T-helper 2 cell treated with Interferon-gamma antibody and Interleukin-4, amounts not matched to agents 5 μg/mL and 100 μg/mL, for 36 hours (primary cell): ENCODE data around the gene DDX24.
A peak's percentile ranks its signal among the peaks of the same experiment; 100 is the strongest.

Source experiments
- DNase-seq: peaks from one replicate; pipeline ENCODE4 v3.0.0; 2021; ENCODE audit warnings: low spot score
- H3K27ac Mint-ChIP-seq: one replicate; pipeline ENCODE4 v1.8.0; 2021; ENCODE audit warnings: mild to moderate bottlenecking, mixed read lengths
- H3K27me3 Mint-ChIP-seq: one replicate; pipeline ENCODE4 v1.8.0; 2021; ENCODE audit warnings: low read depth, mixed read lengths
- H3K36me3 Mint-ChIP-seq: one replicate; pipeline ENCODE4 v1.8.0; 2021; ENCODE audit warnings: low read depth, mixed read lengths
- H3K4me1 Mint-ChIP-seq: one replicate; pipeline ENCODE4 v1.8.0; 2021; ENCODE audit warnings: low read depth, mixed read lengths
- H3K4me3 Mint-ChIP-seq: one replicate; pipeline ENCODE4 v1.8.0; 2022; ENCODE audit warnings: mild to moderate bottlenecking, moderate library complexity, mixed read lengths
- H3K9me3 Mint-ChIP-seq: one replicate; pipeline ENCODE4 v1.8.0; 2021; ENCODE audit warnings: mixed read lengths

DDX24 gene

DNA sequence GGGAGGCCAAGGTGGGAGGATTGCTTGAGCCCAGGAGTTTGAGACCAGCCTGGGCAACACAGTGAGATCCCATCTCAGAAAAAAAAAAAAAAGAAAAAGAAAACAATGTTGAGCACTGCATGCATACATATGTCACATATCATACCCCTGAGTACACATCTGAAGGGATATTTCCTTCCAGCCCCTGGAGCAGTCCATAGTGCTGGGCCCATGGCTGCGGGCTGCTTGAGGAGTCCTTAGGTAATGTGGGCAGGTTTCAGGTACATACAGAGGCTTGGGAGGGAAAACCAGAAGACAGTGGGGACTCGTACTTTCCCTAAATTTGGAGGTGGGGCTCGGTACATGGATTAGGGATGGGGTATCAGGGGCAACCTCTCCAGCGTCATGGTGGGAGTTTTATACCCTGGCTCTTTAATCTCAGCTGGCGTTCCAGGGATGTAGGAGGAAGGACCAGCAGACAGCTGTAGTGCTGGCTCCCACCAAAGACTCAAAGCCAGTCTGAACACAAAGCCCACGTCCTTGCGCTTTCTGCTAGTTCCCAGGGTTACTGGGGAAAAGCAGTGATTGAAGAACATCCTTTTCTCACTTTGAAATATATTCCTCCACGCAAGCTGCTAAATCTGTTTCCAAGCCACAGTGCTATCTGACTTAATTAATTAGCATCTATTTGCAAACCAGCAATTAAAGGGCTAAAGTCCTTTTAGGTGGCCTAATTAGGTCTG, 49.7 kb downstream of the DDX24 start:
- Mint-ChIP-seq H3K27me3 (no peaks in the 10 kb centered on the region), H3K36me3 (peaks cover 2% of the 10 kb centered on the region), H3K27ac (no peak overlapping the region), H3K4me1 (peaks cover 15% of the 10 kb centered on the region), H3K4me3 (no peak overlapping the region), H3K9me3 (no peaks in the 10 kb centered on the region)
- no peak for DNase-seq

DNA sequence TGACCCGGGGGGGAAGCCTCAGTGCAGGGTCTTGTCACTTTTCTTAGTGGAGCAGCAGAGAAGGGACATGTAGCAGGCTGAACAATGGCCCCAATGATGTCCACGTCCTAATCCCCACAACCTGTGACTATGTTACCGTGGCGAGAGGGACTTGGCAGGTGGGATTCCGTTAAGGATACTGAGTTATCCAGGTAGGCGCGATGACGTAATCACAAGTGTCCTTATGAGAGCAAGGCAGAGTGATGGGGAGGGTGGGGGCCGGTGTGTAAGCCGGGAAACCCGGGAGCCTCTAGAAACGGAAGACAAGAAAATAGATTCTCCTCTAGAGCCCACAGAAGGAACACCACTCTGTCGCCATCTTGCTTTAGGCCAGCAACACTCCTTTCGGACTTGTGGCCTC, 50.4 kb downstream of the DDX24 start:
- DNase-seq: no peak
- peaks cover 18% of the 10 kb centered on the region for H3K4me1 Mint-ChIP-seq
- no peaks in the 10 kb centered on the region for H3K9me3 Mint-ChIP-seq
- no peak overlapping the region for H3K27ac Mint-ChIP-seq
- H3K36me3 Mint-ChIP-seq: peaks cover 2% of the 10 kb centered on the region
- no peaks in the 10 kb centered on the region for H3K27me3 Mint-ChIP-seq
- no peak overlapping the region for H3K4me3 Mint-ChIP-seq

DNA sequence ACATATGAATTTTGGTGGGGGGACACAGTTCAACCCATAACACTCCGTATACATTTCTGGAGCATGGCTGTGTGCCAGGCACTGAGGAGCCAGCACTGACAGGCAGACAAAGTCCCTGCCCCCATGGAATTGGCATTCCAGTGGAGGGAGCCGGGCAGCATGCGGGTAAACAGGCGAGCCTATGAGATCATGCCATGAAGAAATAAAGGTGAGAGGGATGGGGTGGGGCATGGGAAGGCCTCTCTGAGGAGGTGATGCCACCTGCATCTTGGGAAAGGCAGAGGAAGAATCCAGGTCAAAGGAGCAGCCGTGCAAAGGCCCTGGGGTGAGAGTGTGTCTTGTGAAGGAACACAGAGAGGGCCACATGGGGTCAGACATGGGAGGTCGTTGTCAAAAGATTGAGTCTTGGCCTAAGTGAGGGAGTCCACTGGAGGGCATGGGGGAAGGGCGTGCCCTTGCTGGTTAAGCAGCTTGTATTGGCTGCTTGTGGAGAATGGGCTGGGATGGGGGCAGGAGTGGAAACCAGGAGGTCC, 51.3 kb downstream of the DDX24 start:
- no peaks in the 10 kb centered on the region for H3K27me3 Mint-ChIP-seq
- H3K36me3 Mint-ChIP-seq: peaks cover 2% of the 10 kb centered on the region
- peaks cover 18% of the 10 kb centered on the region for H3K4me1 Mint-ChIP-seq
- no peak overlapping the region for H3K4me3 Mint-ChIP-seq
- H3K9me3 Mint-ChIP-seq: no peaks in the 10 kb centered on the region
- no peak for DNase-seq
- H3K27ac Mint-ChIP-seq: peak overlapping the region; percentile 32

DNA sequence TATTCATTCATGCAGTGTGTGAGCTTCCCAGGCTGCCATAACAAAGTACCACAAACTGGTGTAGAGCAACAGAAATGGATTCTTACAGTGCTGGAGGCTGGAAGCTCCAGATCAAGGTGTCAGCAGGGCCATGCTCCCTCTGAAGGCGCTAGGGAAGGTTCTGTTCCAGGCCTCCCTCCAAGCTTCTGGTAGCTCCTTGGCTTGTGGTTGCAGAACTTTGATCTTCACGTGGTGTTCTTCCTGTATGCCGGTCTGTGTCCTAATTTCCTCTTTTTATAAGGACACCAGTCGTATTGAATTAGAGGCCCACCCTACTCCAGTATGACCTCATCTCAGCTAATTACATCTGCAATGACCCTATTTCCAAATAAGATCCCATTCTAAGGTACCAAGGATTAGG, 51.7 kb downstream of the DDX24 start:
- DNase-seq: no peak
- Mint-ChIP-seq H3K4me1 (peaks cover 18% of the 10 kb centered on the region), H3K36me3 (peaks cover 2% of the 10 kb centered on the region), H3K27ac (no peak overlapping the region), H3K27me3 (no peaks in the 10 kb centered on the region), H3K9me3 (no peaks in the 10 kb centered on the region), H3K4me3 (no peak overlapping the region)

DNA sequence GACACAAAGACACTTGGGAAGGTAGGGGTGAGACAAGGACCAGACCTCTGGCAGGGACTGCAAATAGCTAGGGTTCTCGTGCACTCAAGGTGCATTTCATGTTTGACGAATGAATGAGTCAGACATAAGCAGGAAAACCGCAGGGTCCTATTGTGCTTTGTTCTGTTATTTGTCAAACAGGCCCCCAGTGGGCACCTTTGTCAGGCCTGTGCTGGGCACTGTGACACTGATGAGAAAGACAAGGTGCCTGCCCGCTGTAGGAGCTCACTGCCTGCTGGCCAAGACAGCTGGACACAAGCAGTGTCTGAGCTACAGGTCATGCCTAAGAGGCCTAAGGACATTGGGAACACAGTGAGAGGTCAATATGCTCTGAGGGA, 52.6 kb downstream of the DDX24 start:
- peak; percentile 43 for DNase-seq
- Mint-ChIP-seq H3K36me3 (peaks cover 2% of the 10 kb centered on the region), H3K4me1 (peaks cover 18% of the 10 kb centered on the region), H3K9me3 (no peaks in the 10 kb centered on the region), H3K27ac (peak overlapping the region; percentile 73), H3K4me3 (peak overlapping the region; percentile 61), H3K27me3 (no peaks in the 10 kb centered on the region)

DNA sequence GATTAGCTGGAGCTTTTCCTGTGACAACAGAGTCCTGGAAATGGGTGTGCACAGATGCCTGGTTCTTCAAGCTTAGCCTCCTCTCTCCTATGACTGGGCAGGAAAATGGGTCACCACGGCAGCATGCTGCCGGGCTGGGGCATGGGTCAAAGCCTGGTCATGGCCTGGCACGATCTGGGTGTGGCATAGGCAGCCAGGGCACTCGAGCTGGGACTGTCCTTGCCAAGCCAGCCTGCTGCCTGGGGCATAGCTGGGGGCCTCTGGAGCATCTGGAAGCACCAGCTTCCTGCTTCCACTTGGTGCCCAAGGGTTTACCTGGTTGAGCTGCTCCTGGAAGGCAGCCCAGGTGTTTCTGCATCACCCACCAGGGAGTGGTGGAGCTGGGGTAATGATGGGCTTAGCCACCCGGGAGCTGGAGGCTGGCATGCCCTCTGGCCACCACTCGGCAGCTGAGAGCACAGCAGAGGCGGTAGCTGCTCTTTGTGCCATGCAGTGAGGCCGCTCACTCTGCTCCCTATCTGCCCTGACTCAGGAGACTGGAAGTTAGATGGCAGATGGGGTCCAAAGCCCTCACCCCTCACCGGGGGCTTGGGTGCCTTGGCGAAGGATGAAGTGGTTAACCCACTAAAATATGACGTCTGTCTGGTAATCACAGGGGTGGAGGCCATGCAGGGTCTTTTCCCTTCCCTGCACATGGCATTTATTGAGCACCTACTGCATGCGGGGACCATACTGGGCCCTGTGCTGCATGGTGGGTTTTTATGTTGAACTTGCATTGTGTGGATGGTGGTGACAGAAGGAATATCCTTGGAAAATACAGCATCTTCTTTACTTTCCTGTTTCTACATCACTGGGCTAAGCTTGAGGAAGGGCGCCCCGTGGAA, 53.2 kb downstream of the DDX24 start:
- H3K4me3 Mint-ChIP-seq: peak overlapping the region; percentile 62
- peaks cover 2% of the 10 kb centered on the region for H3K36me3 Mint-ChIP-seq
- H3K27ac Mint-ChIP-seq: peak overlapping the region; percentile 73
- no peaks in the 10 kb centered on the region for H3K27me3 Mint-ChIP-seq
- no peak for DNase-seq
- H3K4me1 Mint-ChIP-seq: peaks cover 24% of the 10 kb centered on the region
- no peaks in the 10 kb centered on the region for H3K9me3 Mint-ChIP-seq

DNA sequence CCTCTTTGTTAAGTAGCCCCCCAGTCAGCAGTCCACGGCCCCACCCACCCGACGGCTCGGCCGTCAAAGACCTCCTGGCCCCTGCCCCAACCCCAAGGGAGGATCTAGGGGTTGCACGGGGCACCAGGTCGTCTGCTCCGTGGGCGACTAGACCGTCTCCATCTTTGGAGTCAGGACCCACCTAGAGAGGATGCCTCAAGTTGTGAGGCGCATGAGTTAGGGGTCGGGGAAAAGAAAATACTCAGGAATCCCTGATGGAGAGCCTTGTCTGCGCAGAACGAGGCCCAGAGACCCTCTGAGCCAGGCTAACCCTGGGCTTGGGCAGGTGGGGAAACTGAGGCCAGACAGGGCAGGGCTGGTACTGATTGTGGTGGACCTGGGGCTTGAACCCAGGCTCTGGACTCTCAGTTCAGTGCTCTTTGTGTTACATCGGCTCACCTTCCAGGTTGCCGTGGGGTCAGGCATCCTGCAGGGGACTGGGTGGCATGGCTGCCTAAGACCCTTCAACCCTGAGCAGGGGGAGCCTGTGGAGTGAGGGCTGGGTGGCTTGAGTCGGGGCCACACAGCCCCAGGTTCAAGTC, 54.0 kb downstream of the DDX24 start:
- Mint-ChIP-seq H3K27me3 (no peaks in the 10 kb centered on the region), H3K36me3 (peaks cover 2% of the 10 kb centered on the region), H3K9me3 (no peaks in the 10 kb centered on the region), H3K4me1 (peaks cover 33% of the 10 kb centered on the region), H3K4me3 (peak overlapping the region; percentile 62), H3K27ac (peak overlapping the region; percentile 7)
- DNase-seq: no peak

DNA sequence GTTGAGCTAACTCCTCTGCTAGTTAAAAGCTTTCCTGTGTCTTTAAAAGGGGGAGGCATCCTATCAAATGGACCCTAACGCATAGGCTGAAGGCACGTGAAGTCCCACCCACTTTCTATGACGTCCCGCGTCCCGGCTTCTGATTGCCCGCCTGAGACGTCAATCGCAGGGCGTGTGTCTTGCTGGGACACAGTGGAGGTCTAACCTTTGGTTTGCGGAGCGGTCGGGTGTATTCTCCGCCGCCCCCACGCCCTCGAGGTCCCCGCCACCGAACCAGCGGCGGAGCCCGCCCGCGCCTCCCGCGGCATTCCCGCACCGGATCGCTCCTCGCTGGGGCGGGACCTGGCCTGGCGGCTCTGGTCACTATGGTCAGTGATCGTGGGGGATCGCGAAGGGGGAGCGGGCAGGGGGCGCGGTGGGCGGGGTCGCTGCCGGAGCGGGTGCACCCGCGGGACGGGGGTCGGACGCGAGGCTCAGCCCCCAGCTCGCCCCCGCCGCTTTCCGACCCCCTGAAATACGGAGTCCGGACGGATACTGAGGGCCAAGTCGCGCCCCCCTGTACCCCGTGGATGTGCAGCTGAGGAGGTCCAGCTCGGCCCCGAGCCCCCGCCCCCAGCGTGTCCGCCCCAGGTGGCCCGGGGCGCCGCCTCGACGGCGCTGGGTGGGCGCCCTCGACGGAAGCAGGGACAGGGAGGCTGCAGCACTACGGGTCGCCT, 54.7 kb downstream of the DDX24 start, which contains the start of gene OTUB2:
Gene OTUB2, plus strand, starts transcription at position 168 of the 716 bp plus-strand sequence. Its CDS starts 198 bp downstream, at position 366.
- no peaks in the 10 kb centered on the region for H3K27me3 Mint-ChIP-seq
- H3K9me3 Mint-ChIP-seq: no peaks in the 10 kb centered on the region
- H3K27ac Mint-ChIP-seq: peak within 1 kb of the TSS; percentile 47
- peaks cover 2% of the 10 kb centered on the region for H3K36me3 Mint-ChIP-seq
- peak within 1 kb of the TSS; percentile 62 for H3K4me3 Mint-ChIP-seq
- peaks cover 39% of the 10 kb centered on the region for H3K4me1 Mint-ChIP-seq
- DNase-seq: peak; percentile 97

DNA sequence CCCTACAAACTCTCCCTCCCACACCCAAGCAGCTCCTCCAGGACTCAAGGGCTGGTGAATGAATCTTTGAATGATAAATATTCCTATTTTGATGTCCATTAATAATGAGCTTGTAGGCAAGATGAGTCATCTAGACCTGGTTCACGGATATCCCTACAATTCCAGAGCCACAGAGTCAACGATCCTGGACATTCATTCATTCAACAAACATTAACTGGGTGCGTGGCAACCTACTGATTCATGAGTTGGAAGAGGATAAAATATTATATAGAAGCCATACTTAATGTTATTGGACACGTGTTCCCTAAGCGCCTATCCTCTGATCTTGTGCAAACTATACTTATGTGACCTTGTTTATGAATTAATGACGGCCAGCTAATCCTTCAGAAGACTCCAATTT, 55.3 kb downstream of the DDX24 start:
- peak overlapping the region; percentile 50 for H3K4me3 Mint-ChIP-seq
- H3K9me3 Mint-ChIP-seq: no peaks in the 10 kb centered on the region
- DNase-seq: no peak
- peaks cover 2% of the 10 kb centered on the region for H3K36me3 Mint-ChIP-seq
- H3K27ac Mint-ChIP-seq: peak overlapping the region; percentile 47
- peaks cover 45% of the 10 kb centered on the region for H3K4me1 Mint-ChIP-seq
- no peaks in the 10 kb centered on the region for H3K27me3 Mint-ChIP-seq

DNA sequence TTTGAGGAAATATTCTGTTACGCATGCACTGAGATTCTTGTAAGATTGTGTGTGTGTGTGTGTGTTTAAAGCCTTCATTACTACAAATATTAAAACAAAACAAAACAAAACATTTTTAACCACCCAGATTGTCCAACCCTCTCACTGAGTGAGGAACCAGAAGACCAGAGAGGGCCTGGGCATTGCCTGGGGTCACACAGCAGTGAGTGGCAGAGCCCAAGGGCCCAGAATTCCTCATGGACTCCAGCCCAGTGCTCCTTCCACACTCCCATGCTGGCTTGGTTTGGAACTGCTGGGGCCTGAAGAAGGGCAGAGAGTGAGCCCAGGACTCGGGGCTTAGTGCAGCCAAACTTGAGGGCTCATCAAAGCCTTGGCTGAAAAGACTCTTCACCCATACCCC, 56.5 kb downstream of the DDX24 start:
- H3K9me3 Mint-ChIP-seq: no peaks in the 10 kb centered on the region
- peaks cover 48% of the 10 kb centered on the region for H3K4me1 Mint-ChIP-seq
- H3K27ac Mint-ChIP-seq: no peak overlapping the region
- H3K27me3 Mint-ChIP-seq: peaks cover 3% of the 10 kb centered on the region
- peaks cover 2% of the 10 kb centered on the region for H3K36me3 Mint-ChIP-seq
- DNase-seq: no peak
- H3K4me3 Mint-ChIP-seq: no peak overlapping the region

DNA sequence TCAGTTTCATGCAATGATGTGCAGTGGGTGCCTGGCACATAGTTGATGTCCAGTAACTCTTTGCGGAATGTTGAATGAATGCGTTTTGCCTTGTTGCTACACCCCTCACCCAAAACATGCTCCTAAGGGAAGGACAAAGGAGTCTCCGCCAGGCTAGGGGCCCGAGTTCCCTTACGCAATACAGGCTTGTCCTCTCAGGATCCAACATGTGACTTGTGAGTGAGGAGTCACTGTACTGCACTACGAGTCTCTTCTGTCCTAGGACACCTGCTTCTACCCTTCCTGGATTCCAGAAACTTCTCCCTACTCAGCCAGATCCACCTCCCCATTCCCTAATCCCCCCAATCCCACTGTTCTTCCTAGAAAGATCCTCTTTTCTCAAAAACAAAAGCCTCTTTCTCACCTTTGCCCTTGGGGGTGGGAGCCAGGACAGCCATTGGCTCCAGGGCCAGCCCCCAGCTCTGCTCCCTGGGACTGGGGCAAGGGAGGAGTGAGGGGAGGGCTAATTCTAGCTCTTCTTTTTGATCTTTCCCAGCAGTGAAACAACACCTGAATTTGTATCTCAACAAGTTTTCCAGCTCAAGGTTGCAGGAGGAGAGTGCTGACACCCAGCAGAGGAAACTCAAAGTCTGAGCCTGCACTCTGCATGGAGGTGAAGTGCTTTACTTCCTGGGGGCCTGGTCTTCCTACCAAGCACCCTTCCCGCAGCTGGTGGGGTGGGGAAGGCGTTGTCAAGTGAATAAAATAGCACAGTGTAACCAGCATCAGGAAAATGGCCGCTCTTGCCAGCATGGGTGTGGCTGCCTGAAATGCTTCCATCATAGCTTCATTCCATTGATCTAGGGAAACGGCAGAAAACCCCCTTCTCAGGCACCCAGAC, 58.2 kb downstream of the DDX24 start:
- Mint-ChIP-seq H3K36me3 (no peaks in the 10 kb centered on the region), H3K4me1 (peaks cover 38% of the 10 kb centered on the region), H3K4me3 (peak overlapping the region; percentile 46), H3K27me3 (peaks cover 7% of the 10 kb centered on the region), H3K9me3 (no peaks in the 10 kb centered on the region), H3K27ac (peak overlapping the region; percentile 79)
- no peak for DNase-seq

DNA sequence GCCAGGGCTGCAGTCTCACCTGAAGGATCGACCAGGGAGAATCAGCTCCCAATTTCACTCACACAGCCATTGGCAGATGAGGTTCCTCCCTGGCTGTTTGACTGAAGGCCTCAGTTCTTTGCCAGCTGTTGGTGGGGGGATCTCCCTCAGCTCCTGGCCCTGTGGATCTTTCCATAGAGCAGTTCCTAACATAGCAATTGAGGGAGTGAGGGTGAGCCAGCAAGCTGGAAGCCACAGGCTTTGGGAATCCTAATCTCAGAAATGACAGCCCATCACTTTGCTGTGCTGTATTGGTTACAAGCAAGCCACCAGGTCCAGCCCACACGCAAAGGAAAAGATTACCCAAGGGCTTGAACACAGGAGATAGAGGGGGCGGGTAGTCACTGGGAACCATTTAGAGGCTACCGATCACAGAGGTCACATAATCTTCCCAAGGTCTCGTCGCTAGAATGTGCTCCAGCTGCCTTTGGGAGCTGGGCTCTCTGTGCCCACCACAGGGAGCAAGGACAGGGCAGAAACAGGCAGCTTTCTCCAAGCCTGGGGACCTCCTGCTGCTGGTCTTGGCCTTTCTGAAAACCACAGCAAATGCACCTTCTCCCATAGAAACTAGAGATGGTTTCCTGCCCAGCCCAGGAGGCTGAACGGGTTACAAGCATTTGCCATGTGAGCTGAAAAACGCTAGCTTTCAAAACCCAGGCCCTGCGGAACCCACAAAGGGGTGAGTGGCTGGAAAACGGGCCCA, 59.4 kb downstream of the DDX24 start:
- Mint-ChIP-seq H3K27ac (peak overlapping the region; percentile 79), H3K36me3 (no peaks in the 10 kb centered on the region), H3K9me3 (no peaks in the 10 kb centered on the region), H3K4me1 (peaks cover 37% of the 10 kb centered on the region), H3K27me3 (peaks cover 10% of the 10 kb centered on the region), H3K4me3 (peak overlapping the region; percentile 46)
- DNase-seq: peak; percentile 67
